ENCODE measurements around the gene HPN.
A peak's percentile ranks its signal among the peaks of the same experiment; 100 is the strongest.

The HPN gene

DNA sequence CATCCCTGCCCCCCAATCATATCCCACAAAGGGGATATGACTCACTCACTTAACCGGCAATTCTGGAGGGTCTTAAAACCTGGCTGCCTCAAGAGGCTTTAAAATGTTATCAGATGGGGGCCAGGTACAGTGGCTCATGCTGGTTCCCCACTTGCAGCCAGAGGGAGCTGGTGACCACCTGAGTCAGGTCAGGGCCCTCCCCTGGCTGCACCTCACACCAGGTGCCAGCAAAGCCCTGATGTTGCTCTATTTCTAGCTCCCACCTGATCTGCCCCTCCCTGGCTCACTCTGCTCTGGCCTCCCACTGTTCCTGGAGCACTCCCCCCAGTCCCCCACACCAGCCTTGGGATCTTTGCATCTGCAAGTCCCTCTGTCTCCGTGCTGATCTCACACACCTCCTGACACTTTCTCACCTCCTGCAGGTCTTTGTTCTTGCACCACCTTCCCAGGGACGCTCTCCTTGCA is 14.2 kb downstream of the HPN start:
- no peak for DNase-seq (ENCODE audit: low spot score in 2 of 2)
- Mint-ChIP-seq H3K9me3 (no peaks in the 10 kb centered on the region), H3K27ac (ENCODE audit: low read depth) (no peak overlapping the region), H3K27me3 (peaks cover 17% of the 10 kb centered on the region), H3K36me3 (ENCODE audit: insufficient read depth) (peaks cover 2% of the 10 kb centered on the region), H3K4me1 (no peaks in the 10 kb centered on the region), H3K4me3 (no peak overlapping the region)
- peak; percentile 36 for ATAC-seq (replicated peaks; ENCODE audit: extremely low read depth, poor library complexity, severe bottlenecking)

DNA sequence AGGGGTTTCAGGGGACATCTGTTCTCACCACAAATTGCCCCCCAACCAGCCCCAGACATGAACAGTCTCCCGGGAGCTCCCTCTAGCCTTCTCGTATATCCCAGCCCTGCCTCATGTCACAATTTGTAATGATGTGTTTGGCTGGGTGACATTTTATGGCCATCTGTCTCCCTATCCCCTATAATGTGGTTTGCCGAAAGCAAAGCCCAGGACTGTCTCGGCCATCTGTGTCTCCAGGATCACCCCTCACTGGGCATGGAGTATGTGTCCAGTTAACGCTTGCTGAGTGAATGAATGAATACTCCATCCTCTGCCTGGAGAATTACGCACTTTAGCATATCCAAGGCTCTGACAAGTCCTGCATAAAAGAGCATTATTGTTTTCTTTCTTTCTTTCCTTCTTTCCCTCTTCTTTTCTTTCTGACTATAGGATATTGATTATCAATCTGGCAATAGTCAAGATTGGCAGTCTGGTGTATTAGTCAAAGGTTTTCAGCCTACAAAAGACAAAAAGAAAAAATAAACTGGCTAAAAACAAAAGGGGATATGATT is 15.1 kb downstream of the HPN start:
- no peaks in the 10 kb centered on the region for H3K4me1 Mint-ChIP-seq
- H3K36me3 Mint-ChIP-seq (ENCODE audit: insufficient read depth), result peaks cover 2% of the 10 kb centered on the region
- H3K4me3 Mint-ChIP-seq, result no peak overlapping the region
- no peaks in the 10 kb centered on the region for H3K9me3 Mint-ChIP-seq
- peaks cover 17% of the 10 kb centered on the region for H3K27me3 Mint-ChIP-seq
- DNase-seq (ENCODE audit: low spot score in 2 of 2) (no peak), ATAC-seq (replicated peaks; ENCODE audit: extremely low read depth, poor library complexity, severe bottlenecking) (no peak)
- no peak overlapping the region for H3K27ac Mint-ChIP-seq (ENCODE audit: low read depth)

DNA sequence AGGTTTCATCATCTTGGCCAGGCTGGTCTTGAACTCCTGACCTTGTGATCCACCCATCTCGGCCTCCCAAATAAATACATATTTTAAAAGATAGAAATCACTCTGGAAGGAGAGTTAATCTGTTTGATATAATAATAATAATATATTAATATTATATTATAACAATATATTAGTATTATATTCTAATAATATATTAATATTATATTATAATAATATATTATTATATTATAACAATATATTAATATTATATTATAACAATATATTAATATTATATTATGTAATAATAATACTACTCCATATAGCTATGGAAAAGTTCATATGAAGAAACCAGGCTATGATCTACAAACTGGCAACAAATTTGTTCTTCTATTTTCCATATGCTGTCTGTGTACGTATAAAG is 16.8 kb downstream of the HPN start:
- no peak overlapping the region for H3K27ac Mint-ChIP-seq (ENCODE audit: low read depth)
- ATAC-seq (replicated peaks; ENCODE audit: extremely low read depth, poor library complexity, severe bottlenecking), result no peak
- no peaks in the 10 kb centered on the region for H3K4me1 Mint-ChIP-seq

DNA sequence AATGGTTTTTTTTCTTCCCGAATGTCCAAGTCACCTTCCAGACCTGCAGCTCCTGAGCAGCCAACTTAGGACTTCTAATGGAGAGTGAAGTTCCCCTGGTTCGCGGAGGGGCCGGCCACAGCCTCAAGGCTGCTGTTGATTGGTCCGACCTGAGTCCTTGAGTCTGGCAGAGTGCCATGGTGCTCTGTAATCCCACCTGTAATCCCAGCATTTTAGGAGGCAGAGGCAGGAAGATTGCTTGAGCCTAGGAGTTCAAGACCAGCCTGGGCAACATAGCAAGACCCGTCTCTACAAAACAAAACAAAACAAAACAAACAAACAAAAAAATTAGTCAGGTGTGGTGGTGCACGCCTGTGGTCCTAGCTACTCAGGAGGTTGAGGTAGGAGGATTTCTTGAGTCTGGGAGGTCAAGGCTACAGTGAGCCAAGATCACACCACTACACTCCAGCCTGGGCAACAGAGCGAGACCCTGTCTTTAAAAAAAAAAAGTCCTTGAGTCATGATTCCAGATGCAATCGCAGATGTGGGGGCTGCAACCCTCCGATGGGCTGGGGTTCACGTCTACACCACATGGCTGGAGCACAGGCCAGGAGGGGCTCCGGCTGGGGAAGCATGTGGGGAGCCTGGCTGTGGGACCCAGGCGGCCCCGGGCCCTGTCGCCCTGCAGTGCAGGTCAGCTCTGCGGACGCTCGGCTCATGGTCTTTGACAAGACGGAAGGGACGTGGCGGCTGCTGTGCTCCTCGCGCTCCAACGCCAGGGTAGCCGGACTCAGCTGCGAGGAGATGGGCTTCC is 17.7 kb downstream of the HPN start:
- peaks cover 17% of the 10 kb centered on the region for H3K27me3 Mint-ChIP-seq

More for the DNA sequence above, 16.8 kb downstream of the HPN start:
- no peak overlapping the region for H3K4me3 Mint-ChIP-seq
- H3K36me3 Mint-ChIP-seq (ENCODE audit: insufficient read depth), result peaks cover 2% of the 10 kb centered on the region
- H3K9me3 Mint-ChIP-seq, result no peaks in the 10 kb centered on the region
- no peak for DNase-seq (ENCODE audit: low spot score in 2 of 2)
- peaks cover 17% of the 10 kb centered on the region for H3K27me3 Mint-ChIP-seq

DNA sequence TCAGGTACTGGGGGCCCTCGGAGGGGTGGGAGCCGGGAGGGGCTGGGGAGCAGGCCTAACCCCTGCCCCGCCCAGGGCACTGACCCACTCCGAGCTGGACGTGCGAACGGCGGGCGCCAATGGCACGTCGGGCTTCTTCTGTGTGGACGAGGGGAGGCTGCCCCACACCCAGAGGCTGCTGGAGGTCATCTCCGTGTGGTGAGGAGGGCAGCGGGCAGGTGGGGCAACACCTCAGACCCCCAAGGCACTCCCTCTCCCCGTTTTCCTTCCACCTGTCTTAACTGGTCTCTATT is 18.2 kb downstream of the HPN start:
- Mint-ChIP-seq H3K27me3 (peaks cover 17% of the 10 kb centered on the region), H3K4me1 (no peaks in the 10 kb centered on the region), H3K27ac (ENCODE audit: low read depth) (no peak overlapping the region), H3K4me3 (no peak overlapping the region), H3K9me3 (no peaks in the 10 kb centered on the region), H3K36me3 (ENCODE audit: insufficient read depth) (peaks cover 2% of the 10 kb centered on the region)
- DNase-seq (ENCODE audit: low spot score in 2 of 2) (no peak), ATAC-seq (replicated peaks; ENCODE audit: extremely low read depth, poor library complexity, severe bottlenecking) (no peak)

More for the DNA sequence above, 17.7 kb downstream of the HPN start:
- Mint-ChIP-seq H3K4me1 (no peaks in the 10 kb centered on the region), H3K4me3 (no peak overlapping the region), H3K9me3 (no peaks in the 10 kb centered on the region), H3K36me3 (ENCODE audit: insufficient read depth) (peaks cover 2% of the 10 kb centered on the region), H3K27ac (ENCODE audit: low read depth) (no peak overlapping the region)
- no peak for DNase-seq (ENCODE audit: low spot score in 2 of 2)
- ATAC-seq (replicated peaks; ENCODE audit: extremely low read depth, poor library complexity, severe bottlenecking), result no peak

DNA sequence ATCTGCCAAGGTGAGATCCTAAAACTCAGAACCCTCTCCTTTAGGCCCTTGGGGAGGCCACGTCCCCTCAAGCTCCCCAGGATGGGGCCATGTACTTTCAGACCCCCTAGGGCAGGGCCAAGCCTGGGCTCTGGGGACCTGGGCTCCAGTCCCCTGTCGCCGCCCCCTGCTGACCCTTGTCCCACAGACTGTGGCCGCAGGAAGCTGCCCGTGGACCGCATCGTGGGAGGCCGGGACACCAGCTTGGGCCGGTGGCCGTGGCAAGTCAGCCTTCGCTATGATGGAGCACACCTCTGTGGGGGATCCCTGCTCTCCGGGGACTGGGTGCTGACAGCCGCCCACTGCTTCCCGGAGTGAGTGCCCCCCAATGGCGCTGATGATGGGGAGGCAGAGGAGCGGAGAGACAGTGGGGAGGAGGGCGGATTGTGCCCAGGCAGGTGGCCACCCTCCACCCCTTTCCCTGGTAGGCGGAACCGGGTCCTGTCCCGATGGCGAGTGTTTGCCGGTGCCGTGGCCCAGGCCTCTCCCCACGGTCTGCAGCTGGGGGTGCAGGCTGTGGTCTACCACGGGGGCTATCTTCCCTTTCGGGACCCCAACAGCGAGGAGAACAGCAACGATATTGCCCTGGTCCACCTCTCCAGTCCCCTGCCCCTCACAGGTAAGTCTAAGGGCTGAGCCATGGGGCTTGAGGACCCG is 18.8 kb downstream of the HPN start:
- Mint-ChIP-seq H3K27me3 (peaks cover 17% of the 10 kb centered on the region), H3K4me1 (no peaks in the 10 kb centered on the region), H3K9me3 (no peaks in the 10 kb centered on the region), H3K4me3 (no peak overlapping the region), H3K27ac (ENCODE audit: low read depth) (no peak overlapping the region), H3K36me3 (ENCODE audit: insufficient read depth) (peaks cover 2% of the 10 kb centered on the region)
- no peak for DNase-seq (ENCODE audit: low spot score in 2 of 2)
- no peak for ATAC-seq (replicated peaks; ENCODE audit: extremely low read depth, poor library complexity, severe bottlenecking)

DNA sequence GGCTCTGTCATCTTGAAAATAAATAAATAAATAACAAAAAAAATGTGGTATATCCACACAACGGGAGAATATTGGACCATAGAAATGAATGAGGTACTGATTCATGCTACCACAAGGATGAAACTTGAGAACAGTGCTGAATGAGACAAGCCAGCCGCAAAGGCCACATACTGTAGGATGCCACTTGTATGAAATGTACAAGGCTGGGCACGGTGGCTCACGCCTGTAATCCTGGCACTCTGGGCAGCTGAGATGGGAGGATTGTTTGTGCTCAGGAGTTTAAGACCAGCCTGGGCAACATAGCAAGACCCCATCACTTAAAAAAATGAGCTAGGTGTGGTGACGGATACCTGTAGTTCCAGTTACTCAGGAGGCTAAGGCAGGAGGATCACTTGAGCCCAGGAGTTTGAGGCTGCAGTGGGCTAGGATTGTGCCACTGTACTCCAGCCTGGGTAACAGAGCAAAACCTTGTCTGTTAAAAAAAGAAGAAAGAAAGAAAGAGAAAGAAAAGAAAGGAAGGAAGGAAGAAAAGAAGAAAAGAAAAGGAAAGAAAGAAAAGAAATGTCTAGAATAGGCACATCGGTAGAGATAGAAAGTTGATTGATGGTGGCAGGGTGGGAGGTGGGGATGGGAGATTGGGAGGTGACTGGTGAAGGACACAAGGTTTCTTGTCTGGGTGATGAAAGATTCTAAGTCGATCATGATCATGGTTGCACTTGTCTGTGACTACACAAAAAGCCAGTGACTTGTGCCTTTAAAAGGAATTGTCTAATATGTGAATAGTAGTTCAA is 20.3 kb downstream of the HPN start:
- Mint-ChIP-seq H3K4me1 (no peaks in the 10 kb centered on the region), H3K36me3 (ENCODE audit: insufficient read depth) (peaks cover 4% of the 10 kb centered on the region), H3K9me3 (no peaks in the 10 kb centered on the region), H3K4me3 (no peak overlapping the region), H3K27ac (ENCODE audit: low read depth) (peak overlapping the region; percentile 16), H3K27me3 (peaks cover 4% of the 10 kb centered on the region)
- ATAC-seq (replicated peaks; ENCODE audit: extremely low read depth, poor library complexity, severe bottlenecking), result no peak
- no peak for DNase-seq (ENCODE audit: low spot score in 2 of 2)

DNA sequence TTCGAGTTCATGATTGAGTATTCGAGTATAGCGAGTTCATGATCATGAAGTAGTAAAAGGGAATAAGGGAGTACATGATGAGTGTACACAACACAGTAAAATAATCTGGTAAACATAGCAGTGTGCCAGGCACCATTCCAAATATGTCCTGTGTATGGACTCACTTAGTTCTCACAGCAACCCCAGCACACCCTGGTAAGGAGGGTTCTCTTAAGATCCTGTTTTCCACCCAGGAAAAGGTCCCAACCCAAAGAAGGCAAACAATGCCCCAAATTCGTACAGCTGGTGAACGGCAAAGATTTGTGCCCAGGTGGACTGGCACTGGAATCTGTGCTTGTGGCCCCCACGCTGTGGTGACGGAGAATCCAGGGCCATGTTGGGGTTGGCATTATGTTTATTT is 21.4 kb downstream of the HPN start:
- no peak for ATAC-seq (replicated peaks; ENCODE audit: extremely low read depth, poor library complexity, severe bottlenecking)

DNA sequence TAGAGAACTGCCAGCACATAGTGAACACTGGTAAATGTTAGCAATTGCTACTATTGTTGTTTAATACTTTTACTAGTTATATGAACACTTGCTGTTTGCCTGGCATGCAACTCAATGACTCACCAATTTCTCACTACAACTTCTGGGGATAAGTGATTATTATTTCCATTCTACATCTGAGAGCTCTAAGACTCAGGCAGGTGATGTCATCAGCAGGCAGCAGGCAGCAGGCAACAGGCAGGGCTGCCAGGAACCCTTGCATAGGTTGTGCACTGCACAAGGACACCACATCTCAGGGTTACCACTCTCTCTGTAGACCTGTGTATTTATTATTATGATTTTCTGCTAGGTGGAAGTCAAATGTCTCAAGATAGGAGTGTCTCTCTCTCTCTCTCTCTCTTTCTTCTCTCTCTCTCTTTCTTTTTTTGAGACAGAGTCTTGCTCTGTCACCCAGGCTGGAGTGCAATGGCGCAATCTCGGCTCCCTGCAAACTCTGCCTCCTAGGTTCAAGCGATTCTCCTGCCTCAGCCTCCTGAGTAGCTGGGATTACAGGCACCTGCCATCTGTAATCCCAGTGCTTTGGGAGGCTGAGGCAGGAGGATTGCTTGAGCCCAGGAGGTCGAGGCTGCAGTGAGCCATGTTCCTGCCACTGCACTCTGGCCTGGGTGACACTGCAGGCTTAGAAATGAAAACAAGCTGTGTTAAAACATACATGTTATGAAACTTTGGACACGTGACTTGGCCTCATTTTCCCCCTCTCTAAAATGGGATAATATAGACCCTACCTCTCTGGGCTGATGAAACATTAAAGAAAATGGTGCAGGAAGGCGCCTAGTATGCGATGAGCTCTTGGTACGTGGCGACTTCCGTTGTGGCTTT is 22.7 kb downstream of the HPN start:
- Mint-ChIP-seq H3K9me3 (no peaks in the 10 kb centered on the region), H3K36me3 (ENCODE audit: insufficient read depth) (peaks cover 2% of the 10 kb centered on the region), H3K4me3 (no peak overlapping the region), H3K27me3 (no peaks in the 10 kb centered on the region), H3K4me1 (no peaks in the 10 kb centered on the region), H3K27ac (ENCODE audit: low read depth) (no peak overlapping the region)
- ATAC-seq (replicated peaks; ENCODE audit: extremely low read depth, poor library complexity, severe bottlenecking) (no peak), DNase-seq (ENCODE audit: low spot score in 2 of 2) (no peak)

More for the DNA sequence above, 21.4 kb downstream of the HPN start:
- Mint-ChIP-seq H3K4me1 (no peaks in the 10 kb centered on the region), H3K27ac (ENCODE audit: low read depth) (no peak overlapping the region), H3K9me3 (no peaks in the 10 kb centered on the region), H3K4me3 (no peak overlapping the region), H3K27me3 (no peaks in the 10 kb centered on the region), H3K36me3 (ENCODE audit: insufficient read depth) (peaks cover 4% of the 10 kb centered on the region)
- DNase-seq (ENCODE audit: low spot score in 2 of 2), result no peak

DNA sequence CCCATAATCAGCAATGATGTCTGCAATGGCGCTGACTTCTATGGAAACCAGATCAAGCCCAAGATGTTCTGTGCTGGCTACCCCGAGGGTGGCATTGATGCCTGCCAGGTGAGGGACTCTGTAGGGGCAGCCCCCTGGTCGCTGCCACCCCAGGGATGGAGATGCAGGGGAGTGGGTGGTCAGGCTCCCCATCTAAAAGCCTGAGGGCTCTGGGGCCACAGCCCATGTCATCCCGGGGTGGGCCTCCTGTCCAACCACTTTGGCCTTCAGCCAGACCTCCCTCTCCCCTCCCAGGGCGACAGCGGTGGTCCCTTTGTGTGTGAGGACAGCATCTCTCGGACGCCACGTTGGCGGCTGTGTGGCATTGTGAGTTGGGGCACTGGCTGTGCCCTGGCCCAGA is 24.1 kb downstream of the HPN start:
- no peak for ATAC-seq (replicated peaks; ENCODE audit: extremely low read depth, poor library complexity, severe bottlenecking)
- H3K4me3 Mint-ChIP-seq, result no peak overlapping the region
- no peaks in the 10 kb centered on the region for H3K27me3 Mint-ChIP-seq
- H3K36me3 Mint-ChIP-seq (ENCODE audit: insufficient read depth), result peaks cover 2% of the 10 kb centered on the region
- H3K4me1 Mint-ChIP-seq, result no peaks in the 10 kb centered on the region
- DNase-seq (ENCODE audit: low spot score in 2 of 2), result no peak
- H3K9me3 Mint-ChIP-seq, result no peaks in the 10 kb centered on the region
- H3K27ac Mint-ChIP-seq (ENCODE audit: low read depth), result no peak overlapping the region

DNA sequence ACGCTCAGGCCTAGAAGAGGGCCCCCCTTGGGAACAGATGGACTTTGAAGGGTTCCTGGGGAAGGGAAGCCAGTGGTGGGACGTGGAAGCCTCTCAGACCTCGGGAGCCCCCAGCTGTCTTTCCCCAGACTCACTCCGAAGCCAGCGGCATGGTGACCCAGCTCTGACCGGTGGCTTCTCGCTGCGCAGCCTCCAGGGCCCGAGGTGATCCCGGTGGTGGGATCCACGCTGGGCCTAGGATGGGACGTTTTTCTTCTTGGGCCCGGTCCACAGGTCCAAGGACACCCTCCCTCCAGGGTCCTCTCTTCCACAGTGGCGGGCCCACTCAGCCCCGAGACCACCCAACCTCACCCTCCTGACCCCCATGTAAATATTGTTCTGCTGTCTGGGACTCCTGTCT is 24.6 kb downstream of the HPN start:
- H3K4me1 Mint-ChIP-seq, result no peaks in the 10 kb centered on the region
- H3K4me3 Mint-ChIP-seq, result no peak overlapping the region
- no peaks in the 10 kb centered on the region for H3K27me3 Mint-ChIP-seq
- H3K36me3 Mint-ChIP-seq (ENCODE audit: insufficient read depth), result peaks cover 2% of the 10 kb centered on the region
- no peak overlapping the region for H3K27ac Mint-ChIP-seq (ENCODE audit: low read depth)
- DNase-seq (ENCODE audit: low spot score in 2 of 2) (no peak), ATAC-seq (replicated peaks; ENCODE audit: extremely low read depth, poor library complexity, severe bottlenecking) (no peak)
- H3K9me3 Mint-ChIP-seq, result no peaks in the 10 kb centered on the region
